T follicular helper cell (primary cell): ENCODE measurements around the gene GABPB2.
"Not testable (repeated sequence)": the region's sequence is repeated elsewhere in the genome, so short reads cannot be mapped to it uniquely, and the experiment has no call there.

Source experiments
- DNase-seq: peaks from one replicate; pipeline ENCODE4 v3.0.0-alpha.2; 2020; ENCODE audit warnings: low read depth

The GABPB2 gene

GRCh38 chr1:151060007-151060656 is 10.4 kb upstream of the GABPB2 start, which contains the start of gene MLLT11:
Gene MLLT11 (plus strand): TSS chr1:151060397. CDS start chr1:151067225, 6,828 bp downstream.
- DNase-seq: no peak

GRCh38 chr1:151060657-151061421 is 9.7 kb upstream of the GABPB2 start:
- no peak for DNase-seq

- DNase-seq: no peak
Measured at GRCh38 chr1:151061704-151062103, 8.9 kb upstream of the GABPB2 start.

GRCh38 chr1:151062741-151063371 is 7.7 kb upstream of the GABPB2 start:
- DNase-seq: no peak

GRCh38 chr1:151065089-151065645 is 5.4 kb upstream of the GABPB2 start:
- no peak for DNase-seq

- DNase-seq: no peak
Measured at GRCh38 chr1:151067185-151067584, 3.4 kb upstream of the GABPB2 start.

GRCh38 chr1:151069103-151069486 is 1.5 kb upstream of the GABPB2 start:
- DNase-seq: no peak

GRCh38 chr1:151072224-151072623 is 1.7 kb downstream of the GABPB2 start:
- no peak for DNase-seq

- no peak for DNase-seq
Measured at GRCh38 chr1:151085953-151086559, 15.5 kb downstream of the GABPB2 start.

- not testable (repeated sequence) for DNase-seq
Measured at GRCh38 chr1:151097426-151097825, 26.9 kb downstream of the GABPB2 start.

GRCh38 chr1:151098126-151098525 is 27.6 kb downstream of the GABPB2 start:
- DNase-seq: no peak

GRCh38 chr1:151104630-151105029 is 34.1 kb downstream of the GABPB2 start:
- no peak for DNase-seq

GRCh38 chr1:151106894-151107293 is 36.3 kb downstream of the GABPB2 start:
- DNase-seq: no peak

GRCh38 chr1:151108331-151108730 is 37.8 kb downstream of the GABPB2 start:
- DNase-seq: no peak

- no peak for DNase-seq
Measured at GRCh38 chr1:151113877-151114276, 43.3 kb downstream of the GABPB2 start.

GRCh38 chr1:151124763-151125403 is 54.3 kb downstream of the GABPB2 start:
- DNase-seq: no peak

- no peak for DNase-seq
Measured at GRCh38 chr1:151128800-151129199, 58.2 kb downstream of the GABPB2 start.

GRCh38 chr1:151130987-151131586 is 60.5 kb downstream of the GABPB2 start:
- DNase-seq: peak; percentile 62

GRCh38 chr1:151131701-151132334 is 61.3 kb downstream of the GABPB2 start:
- DNase-seq: no peak

GRCh38 chr1:151132335-151133017 is 61.9 kb downstream of the GABPB2 start:
- DNase-seq: no peak
